SK-N-SH (cell line): ENCODE results near the gene DENND6A. TPM values are rescaled to one million over a fixed set of nuclear protein-coding genes. Genes with fewer than 3 reads are reported as not detected.

Experiments
- CTCF ChIA-PET: fragments of 300-600, 350-600 bp; formaldehyde crosslinking; extraction: SDS; loops from one replicate; lab custom pipeline; 2021; lab: Yijun Ruan, JAX
- POLR2A ChIA-PET: fragments of 350-600 bp; sonication (Branson Sonifier 250); formaldehyde crosslinking; extraction: SDS; loops from one replicate; lab custom pipeline; 2020; ENCODE audit warnings: antibody characterized with exemption, inconsistent platforms; lab: Yijun Ruan, JAX
- DNase-seq: peaks from one replicate; pipeline ENCODE4 v3.0.0; 2012
- H2AFZ ChIP-seq: fragments of 200-600 bp; sonication (generic); 2 replicates; pipeline ENCODE4 v1.8.1; 2016; ENCODE audit warnings: antibody characterized with exemption, mild to moderate bottlenecking, low read depth
- H3F3A ChIP-seq: fragments of 200-600 bp; sonication (generic); replicated peaks from 2 replicates; pipeline ENCODE3; 2016; ENCODE audit warnings: antibody characterized with exemption, mild to moderate bottlenecking; ENCODE audit not compliant: insufficient read depth
- H3K27ac ChIP-seq, 2 experiments: fragments of 200-500 bp in 1 of 2; fragments of 200-600 bp in 1 of 2; sonication (Bioruptor generic) in 1 of 2; sonication (generic), shearing (Covaris generic) in 1 of 2; 2 replicates each; pipeline versions ENCODE4 v1.5.1 to v1.6.1; 2014 to 2016; ENCODE audit warnings: low read depth in 2 of 2, inconsistent platforms in 1 of 2, low read length in 1 of 2, mild to moderate bottlenecking in 1 of 2, mixed read lengths in 1 of 2
- H3K27me3 ChIP-seq: fragments of 200-600 bp; sonication (generic), shearing (Covaris generic); 2 replicates; pipeline ENCODE4 v1.6.1; 2016; ENCODE audit warnings: mixed run types; ENCODE audit not compliant: insufficient read depth
- H3K36me3 ChIP-seq, 2 experiments: fragments of 200-500 bp in 1 of 2; fragments of 200-600 bp in 1 of 2; sonication (Bioruptor generic) in 1 of 2; sonication (generic) in 1 of 2; replicated peaks in 1 of 2; 2 replicates each; pipeline versions ENCODE3 to v1.5.1; 2014 to 2016; ENCODE audit warnings: low read length in 1 of 2, mild to moderate bottlenecking in 1 of 2; ENCODE audit not compliant: insufficient read depth in 2 of 2, control insufficient read depth in 1 of 2
- H3K4me1 ChIP-seq, 2 experiments: fragments of 200-500 bp in 1 of 2; fragments of 200-600 bp in 1 of 2; sonication (Bioruptor generic) in 1 of 2; sonication (generic), shearing (Covaris generic) in 1 of 2; 2 replicates each; pipeline versions ENCODE4 v1.5.1 to v1.6.1; 2014 to 2016; ENCODE audit warnings: low read depth in 1 of 2, low read length in 1 of 2, mixed run types in 1 of 2; ENCODE audit not compliant: insufficient read depth in 2 of 2, control insufficient read depth in 1 of 2
- H3K4me2 ChIP-seq: fragments of 200-600 bp; sonication (generic), shearing (Covaris generic); 2 replicates; pipeline ENCODE4 v1.6.1; 2017; ENCODE audit warnings: mixed run types
- H3K4me3 ChIP-seq, 2 experiments: fragments of 200-500 bp in 1 of 2; fragments of 200-600 bp in 1 of 2; sonication (Bioruptor generic) in 1 of 2; sonication (generic), shearing (Covaris generic) in 1 of 2; 2 replicates each; pipeline versions ENCODE4 v1.5.1 to v1.8.1; 2014 to 2016; ENCODE audit warnings: low read depth in 2 of 2, inconsistent platforms in 1 of 2, low read length in 1 of 2, mild to moderate bottlenecking in 1 of 2, mixed read lengths in 1 of 2, moderate library complexity in 1 of 2
- H3K79me2 ChIP-seq: fragments of 200-600 bp; sonication (generic); 2 replicates; pipeline ENCODE4 v1.8.1; 2017; ENCODE audit warnings: mild to moderate bottlenecking; ENCODE audit not compliant: insufficient read depth
- H3K9ac ChIP-seq: fragments of 200-600 bp; sonication (generic); 2 replicates; pipeline ENCODE4 v1.6.1; 2017; ENCODE audit warnings: mixed run types
- H3K9me2 ChIP-seq: fragments of 200-600 bp; sonication (generic); 2 replicates; pipeline ENCODE4 v1.6.1; 2017; ENCODE audit warnings: mixed run types
- H3K9me3 ChIP-seq: fragments of 200-600 bp; sonication (generic); 2 replicates; pipeline ENCODE4 v1.6.1; 2017; ENCODE audit warnings: mixed run types, mild to moderate bottlenecking, moderate library complexity
- H4K20me1 ChIP-seq: fragments of 200-600 bp; sonication (generic); 2 replicates; pipeline ENCODE4 v1.6.1; 2017; ENCODE audit warnings: mild to moderate bottlenecking, mixed run types; ENCODE audit not compliant: insufficient read depth
- CHD2 ChIP-seq: fragments of 150-350 bp; IDR thresholded peaks from 2 replicates; pipeline ENCODE4 v1.6.1; 2018; ENCODE audit warnings: low read length; ENCODE audit not compliant: partially characterized antibody
- ELF1 ChIP-seq: IDR thresholded peaks from 2 replicates; pipeline ENCODE4 v1.4.0; 2012
- FOSL2 ChIP-seq: IDR thresholded peaks from 2 replicates; pipeline ENCODE4 v1.4.0; 2012; ENCODE audit warnings: low read depth, mild to moderate bottlenecking, moderate library complexity, borderline replicate concordance
- GABPA ChIP-seq: IDR thresholded peaks from 2 replicates; pipeline ENCODE4 v1.4.0; 2012; ENCODE audit warnings: low read depth, mild to moderate bottlenecking
- IRF3 ChIP-seq: fragments of 150-350 bp; IDR thresholded peaks from 2 replicates; pipeline ENCODE4 v1.6.1; 2016; ENCODE audit warnings: mild to moderate bottlenecking, low read depth, low read length
- JUND ChIP-seq: IDR thresholded peaks from 2 replicates; pipeline ENCODE4 v1.4.0; 2012
- MAX ChIP-seq: IDR thresholded peaks from 2 replicates; pipeline ENCODE4 v1.4.0; 2012; ENCODE audit warnings: low read depth
- MXI1 ChIP-seq: IDR thresholded peaks from 2 replicates; pipeline ENCODE4 v1.6.1; 2012; ENCODE audit warnings: mild to moderate bottlenecking, low read depth, low read length, improper control_type of control experiment
- NFIC ChIP-seq: IDR thresholded peaks from 2 replicates; pipeline ENCODE4 v1.4.0; 2012; ENCODE audit warnings: borderline replicate concordance
- NRF1 ChIP-seq: IDR thresholded peaks from 2 replicates; pipeline ENCODE4 v1.6.1; 2012; ENCODE audit warnings: low read depth, mild to moderate bottlenecking, low read length
- PBX3 ChIP-seq: IDR thresholded peaks from 2 replicates; pipeline ENCODE4; 2012
- POLR2AphosphoS5 ChIP-seq: IDR thresholded peaks from 2 replicates; pipeline ENCODE4 v1.6.1; 2012; ENCODE audit warnings: low read depth, low read length
- RCOR1 ChIP-seq: fragments of 150-350 bp; IDR thresholded peaks from 2 replicates; pipeline ENCODE4 v1.6.1; 2017; ENCODE audit warnings: antibody characterized with exemption, low read length
- RFX5 ChIP-seq: IDR thresholded peaks from 2 replicates; pipeline ENCODE4 v1.6.1; 2012; ENCODE audit warnings: mild to moderate bottlenecking, improper control_type of control experiment, low read length
- RXRA ChIP-seq: IDR thresholded peaks from 2 replicates; pipeline ENCODE4 v1.4.0; 2012; ENCODE audit warnings: low read depth, mild to moderate bottlenecking, borderline replicate concordance
- SIN3A ChIP-seq: IDR thresholded peaks from 2 replicates; pipeline ENCODE4 v1.6.1; 2012; ENCODE audit warnings: low read depth, mild to moderate bottlenecking, low read length, moderate library complexity, borderline replicate concordance
- TAF1 ChIP-seq: IDR thresholded peaks from 2 replicates; pipeline ENCODE4 v1.6.1; 2012; ENCODE audit warnings: low read depth, mild to moderate bottlenecking, low read length, moderate library complexity, borderline replicate concordance
- TCF12 ChIP-seq: IDR thresholded peaks from 2 replicates; pipeline ENCODE4 v1.4.0; 2012
- USF2 ChIP-seq: fragments of 150-350 bp; IDR thresholded peaks from 2 replicates; pipeline ENCODE4 v1.6.1; 2017; ENCODE audit warnings: antibody characterized with exemption, low read length, low read depth, borderline replicate concordance
- YY1 ChIP-seq: IDR thresholded peaks from 2 replicates; pipeline ENCODE4 v1.4.0; 2012; ENCODE audit warnings: low read depth, mild to moderate bottlenecking
- WGBS: methylation state at CpG from one replicate; pipeline ENCODE4 v1.1.6; 2017; ENCODE audit warnings: low lambda C conversion rate; 5-methylcytosine and 5-hydroxymethylcytosine counted together
- polyA plus RNA-seq, 3 experiments: library from polyadenylated mRNA; depleted of rRNA; stranded (reverse); fragments of >200 nt; gene quantifications; 2 replicates each; pipeline ENCODE4 v1.2.3, GENCODE V29; 2012
- TF ChIP-seq, protein P1 (sequence below): IDR thresholded peaks from 2 replicates; pipeline ENCODE4 v1.4.0; 2012; ENCODE audit warnings: low read depth, borderline replicate concordance

The DENND6A gene
- polyA plus RNA-seq, 1 of the 3 experiments (the other 2 are of a cell fraction), result 5.8 TPM

GRCh38 chr3:57644740-57645139 is 48.1 kb downstream of the DENND6A start:
- H3K9me2 ChIP-seq, result no peaks in the 10 kb centered on the region
- POLR2A ChIA-PET, result no interaction called here
- no peaks in the 10 kb centered on the region for H3K27me3 ChIP-seq
- H3K9me3 ChIP-seq, result 0 out of 2 replicates have a peak, but pooled peaks cover 4% of the 10 kb centered on the region
- H3K79me2 ChIP-seq, result peaks cover 13% of the 10 kb centered on the region
- peaks cover 6% of the 10 kb centered on the region for H3F3A ChIP-seq
- no peak overlapping the region for H3K27ac ChIP-seq
- no peak overlapping the region for H2AFZ ChIP-seq
- TF ChIP-seq USF2, result no peak
- no peak for TF ChIP-seq RCOR1
- TF ChIP-seq TAF1, result no peak
- TF ChIP-seq, protein P1, sequence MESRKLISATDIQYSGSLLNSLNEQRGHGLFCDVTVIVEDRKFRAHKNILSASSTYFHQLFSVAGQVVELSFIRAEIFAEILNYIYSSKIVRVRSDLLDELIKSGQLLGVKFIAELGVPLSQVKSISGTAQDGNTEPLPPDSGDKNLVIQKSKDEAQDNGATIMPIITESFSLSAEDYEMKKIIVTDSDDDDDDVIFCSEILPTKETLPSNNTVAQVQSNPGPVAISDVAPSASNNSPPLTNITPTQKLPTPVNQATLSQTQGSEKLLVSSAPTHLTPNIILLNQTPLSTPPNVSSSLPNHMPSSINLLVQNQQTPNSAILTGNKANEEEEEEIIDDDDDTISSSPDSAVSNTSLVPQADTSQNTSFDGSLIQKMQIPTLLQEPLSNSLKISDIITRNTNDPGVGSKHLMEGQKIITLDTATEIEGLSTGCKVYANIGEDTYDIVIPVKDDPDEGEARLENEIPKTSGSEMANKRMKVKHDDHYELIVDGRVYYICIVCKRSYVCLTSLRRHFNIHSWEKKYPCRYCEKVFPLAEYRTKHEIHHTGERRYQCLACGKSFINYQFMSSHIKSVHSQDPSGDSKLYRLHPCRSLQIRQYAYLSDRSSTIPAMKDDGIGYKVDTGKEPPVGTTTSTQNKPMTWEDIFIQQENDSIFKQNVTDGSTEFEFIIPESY, result no peak
- TF ChIP-seq, all 33 proteins: peak for 0
- no peak for DNase-seq
- WGBS, result 97% methylated on average over 4 of the region's 4 CpGs
- no peaks in the 10 kb centered on the region; the same call in 1 of the 2 replicates for H4K20me1 ChIP-seq
- no peak overlapping the region for H3K4me2 ChIP-seq
- H3K4me3 ChIP-seq, result no peak overlapping the region
- no peaks in the 10 kb centered on the region for H3K4me1 ChIP-seq
- no peak overlapping the region for H3K9ac ChIP-seq
- peaks cover 17 to 64% of the 10 kb centered on the region in 2 experiments for H3K36me3 ChIP-seq
- CTCF ChIA-PET, result interaction anchor here (0.6 kb wide), 1 partner anchor 14 kb away, joined by 3 read pairs; no protein-coding TSS in a partner anchor

GRCh38 chr3:57637391-57637790 is 55.5 kb downstream of the DENND6A start:
- H3K9me3 ChIP-seq, result no peaks in the 10 kb centered on the region
- no peaks in the 10 kb centered on the region for H4K20me1 ChIP-seq
- no peaks in the 10 kb centered on the region for H3K4me1 ChIP-seq
- POLR2A ChIA-PET, result no interaction called here
- CTCF ChIA-PET, result interaction anchor here (1.2 kb wide), 1 partner anchor 10 kb away, joined by 3 read pairs; no protein-coding TSS in a partner anchor
- no peaks in the 10 kb centered on the region for H3K9me2 ChIP-seq
- no peaks in the 10 kb centered on the region for H3K79me2 ChIP-seq
- no peak overlapping the region for H3K4me2 ChIP-seq
- no peak overlapping the region for H2AFZ ChIP-seq
- H3K36me3 ChIP-seq, result peaks cover 46 to 69% of the 10 kb centered on the region in 2 experiments
- no peaks in the 10 kb centered on the region for H3F3A ChIP-seq
- no peak for DNase-seq
- no peak overlapping the region for H3K9ac ChIP-seq
- H3K4me3 ChIP-seq, result no peak overlapping the region
- TF ChIP-seq GABPA (no peak), ELF1 (no peak), SIN3A (no peak), YY1 (no peak), RFX5 (no peak), MAX (no peak), TCF12 (no peak), PBX3 (no peak), RCOR1 (no peak), FOSL2 (no peak), POLR2AphosphoS5 (no peak), JUND (no peak), RXRA (no peak), MXI1 (no peak), CHD2 (no peak), NRF1 (no peak), IRF3 (no peak), NFIC (no peak)
- TF ChIP-seq, protein P1, result no peak
- no peaks in the 10 kb centered on the region for H3K27me3 ChIP-seq
- no peak overlapping the region for H3K27ac ChIP-seq
